Activated CD8-positive, alpha-beta T cell treated with anti-CD3 and anti-CD28 coated beads, Interleukin-2, amount 10 ng/mL, durations not matched to agents 7 days and 5 days (primary cell): Measurements from ENCODE around the gene CHMP4B. TPM values are rescaled to one million over a fixed set of nuclear protein-coding genes. Genes with fewer than 3 reads are reported as not detected.

ENCODE experiments used
- ATAC-seq: fragments of 150-1000 bp; cut with Tn5 transposase; one replicate; pipeline ENCODE4 v1.10.0; 2021; ENCODE audit warnings: moderate library complexity
- CTCF ChIA-PET: fragments of 350-600 bp; sonication (Branson Sonifier 250); formaldehyde crosslinking; loops from one replicate; lab custom pipeline; 2021; ENCODE audit warnings: antibody characterized with exemption; lab: Charles Lee
- POLR2A ChIA-PET: fragments of 350-600 bp; sonication (Branson Sonifier 250); formaldehyde crosslinking; loops from one replicate; lab custom pipeline; 2021; ENCODE audit warnings: antibody characterized with exemption; lab: Charles Lee
- DNase-seq: peaks from one replicate; pipeline ENCODE4 v3.0.0-alpha.2; 2020
- H3K27ac Mint-ChIP-seq: one replicate; pipeline ENCODE4 v1.8.0; 2021; ENCODE audit warnings: mild to moderate bottlenecking, mixed read lengths
- H3K27me3 Mint-ChIP-seq: one replicate; pipeline ENCODE4 v1.8.0; 2021; ENCODE audit warnings: low read depth, mixed read lengths
- H3K36me3 Mint-ChIP-seq: one replicate; pipeline ENCODE4 v1.8.0; 2021; ENCODE audit warnings: low read depth, mixed read lengths
- H3K4me1 Mint-ChIP-seq: one replicate; pipeline ENCODE4 v1.8.0; 2021; ENCODE audit warnings: low read depth, mixed read lengths
- H3K4me3 Mint-ChIP-seq: one replicate; pipeline ENCODE4 v1.8.0; 2021; ENCODE audit warnings: mild to moderate bottlenecking, mixed read lengths
- H3K9me3 Mint-ChIP-seq: one replicate; pipeline ENCODE4 v1.8.0; 2022; ENCODE audit warnings: mixed read lengths; ENCODE audit not compliant: insufficient read depth
- total RNA-seq, 2 experiments: library from RNA; stranded (reverse); gene quantifications; one replicate each; pipeline ENCODE4 v1.2.3, GENCODE V29; 2021

Gene CHMP4B
- 10 to 100 TPM; 86.7 to 93.2 TPM for total RNA-seq

GRCh38 chr20:33810885-33811775 is at the start of gene CHMP4B:
Gene CHMP4B (plus strand): TSS chr20:33811348. CDS start chr20:33811469, 121 bp downstream.
- CTCF ChIA-PET = interaction anchor here (0.6 to 5.8 kb wide), 9 partner anchors 8 to 123 kb away, joined by 3 to 37 read pairs (median 5); no protein-coding TSS in a partner anchor

GRCh38 chr20:33761698-33762250 is 49.4 kb upstream of the CHMP4B start:
- CTCF ChIA-PET = interaction anchor here (0.6 kb wide), 1 partner anchor 165 kb away, joined by 3 read pairs; no protein-coding TSS in a partner anchor
- POLR2A ChIA-PET = no interaction called here

More at GRCh38 chr20:33810885-33811775, at the start of gene CHMP4B:
- Mint-ChIP-seq H3K27ac (peak within 1 kb of the TSS; percentile 93), H3K4me3 (peak within 1 kb of the TSS; percentile 92), H3K36me3 (peaks cover 36% of the 10 kb centered on the region), H3K9me3 (no peaks in the 10 kb centered on the region), H3K27me3 (no peaks in the 10 kb centered on the region), H3K4me1 (peaks cover 36% of the 10 kb centered on the region)
- DNase-seq (peak; percentile 99), ATAC-seq (peak; percentile 98)
- POLR2A ChIA-PET = interaction anchor here (0.5 to 3.0 kb wide), 12 partner anchors 8 to 431 kb away, joined by 3 to 11 read pairs (median 3); partner anchors contain the start of genes CDK5RAP1, EIF2S2 and RALY

GRCh38 chr20:33765099-33765498 is 46.0 kb upstream of the CHMP4B start:
- ChIA-PET CTCF (interaction anchor here (0.7 kb wide), 1 partner anchor 27 kb away, joined by 3 read pairs; no protein-coding TSS in a partner anchor), POLR2A (no interaction called here)
- no peaks in the 10 kb centered on the region for H3K9me3 Mint-ChIP-seq
- ATAC-seq (no peak), DNase-seq (no peak)
- no peak overlapping the region for H3K27ac Mint-ChIP-seq
- H3K27me3 Mint-ChIP-seq = no peaks in the 10 kb centered on the region
- no peak overlapping the region for H3K4me3 Mint-ChIP-seq
- peaks cover 8% of the 10 kb centered on the region for H3K36me3 Mint-ChIP-seq
- peaks cover 8% of the 10 kb centered on the region for H3K4me1 Mint-ChIP-seq

More at GRCh38 chr20:33761698-33762250, 49.4 kb upstream of the CHMP4B start:
- no peak overlapping the region for H3K4me3 Mint-ChIP-seq
- H3K27ac Mint-ChIP-seq = no peak overlapping the region
- H3K4me1 Mint-ChIP-seq = peaks cover under 1% of the 10 kb centered on the region
- no peaks in the 10 kb centered on the region for H3K9me3 Mint-ChIP-seq
- ATAC-seq (no peak), DNase-seq (no peak)
- peaks cover 19% of the 10 kb centered on the region for H3K36me3 Mint-ChIP-seq
- no peaks in the 10 kb centered on the region for H3K27me3 Mint-ChIP-seq

- no peak overlapping the region for H3K4me3 Mint-ChIP-seq
- H3K36me3 Mint-ChIP-seq = peaks cover 8% of the 10 kb centered on the region
- no peak for ATAC-seq
- POLR2A ChIA-PET = no interaction called here
- CTCF ChIA-PET = interaction anchor here (0.7 kb wide), 1 partner anchor 27 kb away, joined by 3 read pairs; no protein-coding TSS in a partner anchor
- H3K4me1 Mint-ChIP-seq = peaks cover 8% of the 10 kb centered on the region
- H3K27me3 Mint-ChIP-seq = no peaks in the 10 kb centered on the region
- no peak for DNase-seq
- no peak overlapping the region for H3K27ac Mint-ChIP-seq
- H3K9me3 Mint-ChIP-seq = no peaks in the 10 kb centered on the region
Observed at GRCh38 chr20:33765592-33765991, 45.6 kb upstream of the CHMP4B start.

- ATAC-seq (no peak), DNase-seq (no peak)
- H3K4me1 Mint-ChIP-seq = peaks cover 8% of the 10 kb centered on the region
- no peaks in the 10 kb centered on the region for H3K27me3 Mint-ChIP-seq
- H3K4me3 Mint-ChIP-seq = no peak overlapping the region
- ChIA-PET CTCF (no interaction called here), POLR2A (no interaction called here)
- H3K9me3 Mint-ChIP-seq = no peaks in the 10 kb centered on the region
- peaks cover 8% of the 10 kb centered on the region for H3K36me3 Mint-ChIP-seq
- H3K27ac Mint-ChIP-seq = no peak overlapping the region
Observed at GRCh38 chr20:33766686-33767085, 44.5 kb upstream of the CHMP4B start.

- ChIA-PET CTCF (interaction anchor here (1.2 kb wide), 1 partner anchor 24 kb away, joined by 4 read pairs; no protein-coding TSS in a partner anchor), POLR2A (interaction anchor here (0.5 kb wide), 1 partner anchor 1349 kb away, joined by 3 read pairs; no protein-coding TSS in a partner anchor)
- Mint-ChIP-seq H3K4me1 (peaks cover 8% of the 10 kb centered on the region), H3K36me3 (peaks cover 14% of the 10 kb centered on the region), H3K27me3 (no peaks in the 10 kb centered on the region), H3K4me3 (no peak overlapping the region), H3K27ac (no peak overlapping the region), H3K9me3 (no peaks in the 10 kb centered on the region)
- no peak for ATAC-seq
- no peak for DNase-seq
Observed at GRCh38 chr20:33767777-33768138, 43.4 kb upstream of the CHMP4B start.

GRCh38 chr20:33769043-33769442 is 42.1 kb upstream of the CHMP4B start:
- H3K27me3 Mint-ChIP-seq = no peaks in the 10 kb centered on the region
- no peak overlapping the region for H3K27ac Mint-ChIP-seq
- ATAC-seq (no peak), DNase-seq (no peak)
- CTCF ChIA-PET = no interaction called here
- no peak overlapping the region for H3K4me3 Mint-ChIP-seq
- H3K36me3 Mint-ChIP-seq = peaks cover 17% of the 10 kb centered on the region
- H3K9me3 Mint-ChIP-seq = no peaks in the 10 kb centered on the region
- POLR2A ChIA-PET = no interaction called here
- peaks cover 10% of the 10 kb centered on the region for H3K4me1 Mint-ChIP-seq

- H3K9me3 Mint-ChIP-seq = no peaks in the 10 kb centered on the region
- H3K4me1 Mint-ChIP-seq = peaks cover 11% of the 10 kb centered on the region
- POLR2A ChIA-PET = no interaction called here
Observed at GRCh38 chr20:33770005-33770404, 41.1 kb upstream of the CHMP4B start.

GRCh38 chr20:33771938-33772337 is 39.2 kb upstream of the CHMP4B start:
- H3K4me1 Mint-ChIP-seq = peaks cover 11% of the 10 kb centered on the region
- no peak overlapping the region for H3K27ac Mint-ChIP-seq

More at GRCh38 chr20:33770005-33770404, 41.1 kb upstream of the CHMP4B start:
- no peaks in the 10 kb centered on the region for H3K27me3 Mint-ChIP-seq
- no peak overlapping the region for H3K4me3 Mint-ChIP-seq
- ATAC-seq (no peak), DNase-seq (no peak)
- CTCF ChIA-PET = no interaction called here
- no peak overlapping the region for H3K27ac Mint-ChIP-seq
- peaks cover 17% of the 10 kb centered on the region for H3K36me3 Mint-ChIP-seq

GRCh38 chr20:33772439-33772838 is 38.7 kb upstream of the CHMP4B start:
- POLR2A ChIA-PET = no interaction called here
- Mint-ChIP-seq H3K9me3 (no peaks in the 10 kb centered on the region), H3K36me3 (peaks cover 12% of the 10 kb centered on the region), H3K27me3 (no peaks in the 10 kb centered on the region), H3K4me1 (peaks cover 11% of the 10 kb centered on the region), H3K4me3 (no peak overlapping the region), H3K27ac (no peak overlapping the region)
- CTCF ChIA-PET = no interaction called here
- no peak for ATAC-seq
- DNase-seq = no peak

More at GRCh38 chr20:33771938-33772337, 39.2 kb upstream of the CHMP4B start:
- ChIA-PET POLR2A (no interaction called here), CTCF (no interaction called here)
- Mint-ChIP-seq H3K27me3 (no peaks in the 10 kb centered on the region), H3K36me3 (peaks cover 12% of the 10 kb centered on the region), H3K4me3 (no peak overlapping the region), H3K9me3 (no peaks in the 10 kb centered on the region)
- DNase-seq (no peak), ATAC-seq (no peak)

GRCh38 chr20:33773412-33774089 is 37.6 kb upstream of the CHMP4B start:
- no peak for DNase-seq
- Mint-ChIP-seq H3K27ac (no peak overlapping the region), H3K27me3 (no peaks in the 10 kb centered on the region), H3K4me1 (peaks cover 11% of the 10 kb centered on the region), H3K9me3 (no peaks in the 10 kb centered on the region), H3K4me3 (no peak overlapping the region), H3K36me3 (peaks cover 10% of the 10 kb centered on the region)
- CTCF ChIA-PET = interaction anchor here (0.6 kb wide), 1 partner anchor 18 kb away, joined by 3 read pairs; no protein-coding TSS in a partner anchor
- POLR2A ChIA-PET = no interaction called here
- ATAC-seq = peak; percentile 26
